Measurements from ENCODE around the gene RNU5D-1. TPM values are rescaled to one million over a fixed set of nuclear protein-coding genes. Genes with fewer than 3 reads are reported as not detected.

RNU5D-1 gene
- total RNA-seq, 1 experiment from 2014 or later = not detected

DNA sequence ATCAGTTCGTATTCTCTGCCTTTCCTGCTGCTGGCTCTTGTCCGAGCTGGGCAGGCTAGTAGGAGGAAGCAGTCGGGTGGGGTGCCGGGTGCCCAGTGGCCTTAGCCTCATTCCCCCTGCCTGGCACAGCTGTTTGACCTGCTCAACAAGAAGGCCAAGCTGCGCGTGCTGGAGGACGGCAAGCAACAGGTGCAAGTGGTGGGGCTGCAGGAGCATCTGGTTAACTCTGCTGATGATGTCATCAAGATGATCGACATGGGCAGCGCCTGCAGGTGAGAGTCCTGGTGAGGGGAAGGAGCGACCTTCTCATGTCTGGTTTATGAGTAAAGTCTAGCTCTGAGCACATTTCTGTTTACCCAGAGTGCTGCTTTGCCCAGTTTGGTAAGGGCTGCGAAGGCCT is 28.1 kb upstream of the RNU5D-1 start:
- Histone ChIP-seq H2BK20ac (ENCODE audit: low read depth, low read length, poor library complexity, severe bottlenecking) (no peak overlapping the region), H3K14ac (ENCODE audit: insufficient read depth, low read length) (no peak overlapping the region), H3K23ac (ENCODE audit: insufficient read length, low read depth, low read length) (no peak overlapping the region), H3K18ac (ENCODE audit: insufficient read length, low read depth, low read length) (no peak overlapping the region), H3K56ac (ENCODE audit: insufficient read length, low read depth, low read length) (no peak overlapping the region), H3K79me1 (ENCODE audit: insufficient read depth, low read depth, low read length, poor library complexity, severe bottlenecking) (no peaks in the 10 kb centered on the region), H2BK12ac (ENCODE audit: insufficient read length, low read depth, low read length) (no peak overlapping the region), H4K8ac (replicated peaks; ENCODE audit: insufficient read length, low read depth, low read length) (no peak overlapping the region), H3K27ac (ENCODE audit: insufficient read length, low read depth, low read length) (no peak overlapping the region), H3K27me3 (ENCODE audit: insufficient read depth, low read length) (no peaks in the 10 kb centered on the region), H2BK5ac (ENCODE audit: insufficient read length, low read length) (no peak overlapping the region), H3K4ac (ENCODE audit: low read depth, low read length) (no peak overlapping the region), H4K5ac (ENCODE audit: insufficient read length, low read depth, low read length) (no peak overlapping the region), H3K79me2 (ENCODE audit: insufficient read depth, low read length) (no peaks in the 10 kb centered on the region), H4K20me1 (ENCODE audit: control insufficient read depth, insufficient read depth, insufficient read length) (no peaks in the 10 kb centered on the region), H3K23me2 (ENCODE audit: insufficient read length, low read depth, low read length, poor library complexity, severe bottlenecking) (no peaks in the 10 kb centered on the region), H2AFZ (ENCODE audit: low read length) (no peak overlapping the region), H3K4me2 (ENCODE audit: insufficient read depth, insufficient read length, low read length) (no peak overlapping the region), H2BK15ac (ENCODE audit: low read depth, low read length) (no peak overlapping the region), H3T11ph (ENCODE audit: low read length) (no peak overlapping the region), H3K9ac (ENCODE audit: extremely low read depth, insufficient read length, low read length) (no peak overlapping the region), H3K4me1 (ENCODE audit: insufficient read depth, low read length) (no peaks in the 10 kb centered on the region), H4K91ac (ENCODE audit: insufficient read length, low read depth, low read length) (no peak overlapping the region), H3K9me3 (ENCODE audit: control insufficient read depth, low read depth, low read length) (no peaks in the 10 kb centered on the region), H2BK120ac (ENCODE audit: low read depth, low read length, poor library complexity, severe bottlenecking) (no peak overlapping the region), H2AK5ac (ENCODE audit: insufficient read length, low read length) (no peak overlapping the region)
- Mint-ChIP-seq H3K4me3 (no peak overlapping the region), H3K27me3 (ENCODE audit: low read depth) (no peaks in the 10 kb centered on the region), H3K4me1 (no peaks in the 10 kb centered on the region), H3K9me3 (no peaks in the 10 kb centered on the region; a peak in 1 of 5 replicates), H3K36me3 (ENCODE audit: insufficient read depth in 1 of 3, low read depth in 3 of 3) (peaks cover 66 to 94% (median 92%) of the 10 kb centered on the region in 3 experiments), H3K27ac (no peak overlapping the region; a peak in 1 of 7 replicates)
- TF ChIP-seq, protein P1, sequence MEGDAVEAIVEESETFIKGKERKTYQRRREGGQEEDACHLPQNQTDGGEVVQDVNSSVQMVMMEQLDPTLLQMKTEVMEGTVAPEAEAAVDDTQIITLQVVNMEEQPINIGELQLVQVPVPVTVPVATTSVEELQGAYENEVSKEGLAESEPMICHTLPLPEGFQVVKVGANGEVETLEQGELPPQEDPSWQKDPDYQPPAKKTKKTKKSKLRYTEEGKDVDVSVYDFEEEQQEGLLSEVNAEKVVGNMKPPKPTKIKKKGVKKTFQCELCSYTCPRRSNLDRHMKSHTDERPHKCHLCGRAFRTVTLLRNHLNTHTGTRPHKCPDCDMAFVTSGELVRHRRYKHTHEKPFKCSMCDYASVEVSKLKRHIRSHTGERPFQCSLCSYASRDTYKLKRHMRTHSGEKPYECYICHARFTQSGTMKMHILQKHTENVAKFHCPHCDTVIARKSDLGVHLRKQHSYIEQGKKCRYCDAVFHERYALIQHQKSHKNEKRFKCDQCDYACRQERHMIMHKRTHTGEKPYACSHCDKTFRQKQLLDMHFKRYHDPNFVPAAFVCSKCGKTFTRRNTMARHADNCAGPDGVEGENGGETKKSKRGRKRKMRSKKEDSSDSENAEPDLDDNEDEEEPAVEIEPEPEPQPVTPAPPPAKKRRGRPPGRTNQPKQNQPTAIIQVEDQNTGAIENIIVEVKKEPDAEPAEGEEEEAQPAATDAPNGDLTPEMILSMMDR (conservative IDR thresholded peaks at IDR 0.05) = no peak
- WGBS (ENCODE audit: extremely low coverage, insufficient read length, low lambda C conversion rate) = no CpG with 5 or more reads among the region's 11 CpGs
- DNase-seq = no peak

Measured in H9 (cell line).